SK-N-MC (cell line): Measurements from ENCODE around the gene TDRKH.

ENCODE experiments used
- EZH2 ChIP-seq: fragments of 200-600 bp; sonication (generic); IDR thresholded peaks from one replicate; pipeline ENCODE4 v1.6.1; 2017; ENCODE audit warnings: antibody characterized with exemption
- POLR2AphosphoS5 ChIP-seq: IDR thresholded peaks from 2 replicates; pipeline ENCODE4 v1.6.1; 2012; ENCODE audit warnings: mild to moderate bottlenecking, low read depth, low read length, borderline replicate concordance

- TF ChIP-seq EZH2, result no peak
- TF ChIP-seq POLR2AphosphoS5, result no peak
These were observed 53.3 kb downstream of the TDRKH start for GRCh38 chr1:151737026-151737425.
